GM19193 (cell line): ENCODE data around the gene ACAT2.

Experiments
- POLR2A ChIP-seq: IDR thresholded peaks from 4 replicates; pipeline ENCODE4 v1.6.1; 2011; ENCODE audit not compliant: insufficient read depth, insufficient read length; ENCODE audit errors: extremely low read depth

Gene ACAT2

GRCh38 chr6:159819098-159819497, 57.3 kb downstream of the ACAT2 start:
- no peak for TF ChIP-seq POLR2A

DNA sequence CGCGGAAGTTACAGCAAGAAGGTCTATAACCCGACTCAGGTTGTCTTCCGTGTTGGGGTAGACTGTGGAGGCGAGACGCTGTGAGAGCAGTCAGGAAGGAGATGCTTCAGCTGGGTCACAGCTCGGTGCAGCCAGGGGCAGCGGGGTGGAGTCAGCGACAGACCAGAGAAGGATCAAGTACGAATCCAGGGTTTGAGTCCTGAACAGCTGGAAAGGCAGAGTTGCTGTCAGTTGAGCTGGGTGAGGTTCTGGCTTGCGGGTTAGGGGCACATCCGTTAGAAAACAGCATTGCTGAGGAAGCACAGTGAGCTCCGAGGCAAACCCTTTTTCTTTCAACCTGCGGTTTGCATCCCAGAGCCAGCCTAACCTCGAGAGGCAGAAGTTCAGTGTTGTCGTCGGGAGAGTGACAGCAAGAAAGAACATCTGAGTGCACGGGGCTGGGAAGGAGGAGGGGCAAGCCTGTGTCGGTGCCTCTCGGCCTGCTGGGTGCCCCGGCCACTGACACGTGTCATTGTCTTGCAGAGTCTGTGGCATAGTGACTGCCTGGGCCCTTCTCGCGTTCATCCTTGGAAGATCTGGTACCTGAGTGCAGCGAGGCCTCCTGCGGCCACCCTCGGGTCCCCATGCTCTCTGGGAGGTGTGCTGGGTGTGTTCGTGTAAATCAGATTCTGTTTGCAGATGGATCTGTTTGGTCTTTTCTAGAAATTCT, 58.2 kb downstream of the ACAT2 start:
- TF ChIP-seq POLR2A, result no peak

DNA sequence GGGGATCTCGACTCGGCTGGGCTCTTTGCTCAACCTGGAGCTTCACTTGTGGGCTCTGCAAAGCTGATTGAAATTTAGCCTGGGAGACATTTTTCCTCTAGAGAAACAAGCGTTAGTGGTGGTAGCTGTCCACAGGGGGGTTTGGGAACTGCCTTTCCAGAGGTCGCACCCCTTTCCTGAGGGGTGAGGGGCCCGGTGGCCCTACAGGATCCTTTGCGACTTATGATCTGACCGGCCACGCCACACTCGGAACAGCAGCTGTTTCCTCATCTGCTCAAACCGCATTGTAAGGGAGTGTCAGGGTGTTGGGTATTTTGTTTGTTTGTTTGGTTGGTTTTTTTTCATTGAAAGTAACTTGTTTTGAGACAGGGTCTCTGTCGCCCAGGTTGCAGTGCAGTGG, 59.3 kb downstream of the ACAT2 start:
- TF ChIP-seq POLR2A, result no peak

GRCh38 chr6:159821726-159822125, 59.9 kb downstream of the ACAT2 start:
- TF ChIP-seq POLR2A, result no peak

DNA sequence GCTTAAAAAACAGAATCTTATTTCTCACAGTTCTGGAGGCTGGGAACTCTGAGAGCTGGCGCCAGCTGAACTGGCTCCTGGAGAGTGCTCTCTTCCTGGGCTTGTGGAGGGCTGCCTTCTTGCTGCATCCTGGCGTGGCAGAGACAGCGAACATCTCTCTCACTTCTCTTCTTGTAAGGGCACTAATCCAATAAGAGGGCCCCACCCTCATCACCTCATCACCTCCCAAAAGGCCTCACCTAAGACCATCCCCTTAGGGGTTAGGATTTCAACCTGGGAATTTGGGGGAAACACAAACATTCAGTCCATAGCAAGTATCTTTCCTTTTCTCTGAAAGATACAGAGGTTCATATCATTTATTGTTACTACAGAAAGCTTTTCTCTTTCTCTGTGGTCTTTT, 62.1 kb downstream of the ACAT2 start:
- TF ChIP-seq POLR2A, result no peak

GRCh38 chr6:159826004-159826403, 64.2 kb downstream of the ACAT2 start:
- TF ChIP-seq POLR2A, result no peak

DNA sequence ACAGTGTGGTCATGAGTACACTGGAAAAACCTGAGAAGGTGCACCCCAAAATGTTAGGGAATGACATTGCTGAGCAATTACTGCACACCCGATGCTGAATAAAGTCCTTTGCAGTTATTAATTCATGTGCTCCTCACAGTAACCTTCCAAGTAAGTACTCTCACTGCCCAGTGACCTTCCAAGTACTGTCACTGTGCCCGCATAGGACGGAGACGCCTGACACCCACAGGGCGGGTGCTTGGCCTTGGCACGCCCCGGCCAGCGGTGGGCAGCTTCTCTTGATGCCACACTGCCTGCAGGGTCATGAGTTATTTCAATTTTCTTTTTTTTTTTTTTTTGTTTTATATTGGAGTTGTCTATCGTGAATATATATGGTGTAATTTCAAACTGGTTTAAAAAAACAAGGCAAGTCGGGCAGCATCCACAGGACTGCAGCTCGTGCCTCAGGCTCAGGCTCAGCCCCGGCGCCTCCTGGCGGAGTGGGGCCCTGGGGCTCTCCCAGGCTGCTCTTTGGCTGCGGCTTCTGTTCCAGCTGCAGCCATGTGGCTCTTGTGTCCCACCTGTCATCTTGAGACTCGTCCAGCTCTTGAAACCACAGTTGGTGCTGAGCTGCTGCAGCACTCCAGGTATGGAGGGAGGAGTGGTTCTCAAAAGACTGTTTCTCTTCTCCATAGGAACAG, 65.3 kb downstream of the ACAT2 start:
- TF ChIP-seq POLR2A, result no peak

GRCh38 chr6:159828074-159828473, 66.2 kb downstream of the ACAT2 start:
- TF ChIP-seq POLR2A, result no peak
